Measurements from ENCODE around the gene LYRM4.

LYRM4 gene

GRCh38 chr6:5116243-5116991, 144.3 kb downstream of the LYRM4 start:
- DNase-seq = no peak

- DNase-seq = no peak
Observed at GRCh38 chr6:5115168-5115567, 145.6 kb downstream of the LYRM4 start.

GRCh38 chr6:5113096-5113495, 147.7 kb downstream of the LYRM4 start:
- no peak for DNase-seq

- no peak for DNase-seq
Observed at GRCh38 chr6:5112066-5112799, 148.5 kb downstream of the LYRM4 start.

GRCh38 chr6:5111626-5112025, 149.1 kb downstream of the LYRM4 start:
- DNase-seq = no peak

- DNase-seq = no peak
Observed at GRCh38 chr6:5110246-5110645, 150.5 kb downstream of the LYRM4 start.

- DNase-seq = no peak
Observed at GRCh38 chr6:5109436-5109835, 151.3 kb downstream of the LYRM4 start.

GRCh38 chr6:5108536-5109150, 152.1 kb downstream of the LYRM4 start:
- DNase-seq = no peak

- DNase-seq = no peak
Observed at GRCh38 chr6:5108068-5108467, 152.7 kb downstream of the LYRM4 start.

GRCh38 chr6:5107341-5107740, 153.4 kb downstream of the LYRM4 start:
- no peak for DNase-seq

- no peak for DNase-seq
Observed at GRCh38 chr6:5105146-5105545, 155.6 kb downstream of the LYRM4 start.

- no peak for DNase-seq
Observed at GRCh38 chr6:5104667-5105066, 156.1 kb downstream of the LYRM4 start.

- no peak for DNase-seq
Observed at GRCh38 chr6:5103250-5103649, 157.5 kb downstream of the LYRM4 start.

GRCh38 chr6:5102267-5102970, 158.3 kb downstream of the LYRM4 start:
- DNase-seq = no peak

GRCh38 chr6:5100806-5101205, 159.9 kb downstream of the LYRM4 start:
- no peak for DNase-seq

- DNase-seq = no peak
Observed at GRCh38 chr6:5099537-5099936, 161.2 kb downstream of the LYRM4 start.

- no peak for DNase-seq
Observed at GRCh38 chr6:5098501-5099270, 162.1 kb downstream of the LYRM4 start.

GRCh38 chr6:5096482-5096881, 164.3 kb downstream of the LYRM4 start:
- no peak for DNase-seq

- DNase-seq = no peak
Observed at GRCh38 chr6:5095236-5095635, 165.5 kb downstream of the LYRM4 start.

- DNase-seq = no peak
Observed at GRCh38 chr6:5094327-5094726, 166.4 kb downstream of the LYRM4 start.

- no peak for DNase-seq
Observed at GRCh38 chr6:5093231-5094015, 167.3 kb downstream of the LYRM4 start.
